ENCODE data around the gene SEMA5B.

DNA sequence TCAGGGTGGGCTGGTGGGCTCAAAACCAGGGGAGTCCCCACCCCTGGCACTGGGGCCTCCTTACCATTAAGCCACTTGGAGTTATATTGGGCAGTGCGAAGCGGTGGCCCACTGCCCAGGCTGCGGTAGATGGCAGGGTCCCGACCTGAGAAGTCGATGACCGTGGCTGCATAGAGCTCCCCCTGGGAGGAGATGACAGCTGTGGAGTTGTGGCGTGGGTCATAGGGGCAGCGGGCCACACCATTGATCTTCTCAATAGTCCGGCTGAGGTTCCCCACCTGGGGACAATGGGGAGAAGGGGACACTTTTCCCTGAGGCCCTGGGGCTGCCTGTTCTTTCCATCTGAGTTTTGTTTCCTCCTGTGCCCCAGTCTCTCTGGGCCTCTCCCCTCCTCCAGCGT, 99.8 kb downstream of the SEMA5B start:
- TF ChIP-seq, protein P1, sequence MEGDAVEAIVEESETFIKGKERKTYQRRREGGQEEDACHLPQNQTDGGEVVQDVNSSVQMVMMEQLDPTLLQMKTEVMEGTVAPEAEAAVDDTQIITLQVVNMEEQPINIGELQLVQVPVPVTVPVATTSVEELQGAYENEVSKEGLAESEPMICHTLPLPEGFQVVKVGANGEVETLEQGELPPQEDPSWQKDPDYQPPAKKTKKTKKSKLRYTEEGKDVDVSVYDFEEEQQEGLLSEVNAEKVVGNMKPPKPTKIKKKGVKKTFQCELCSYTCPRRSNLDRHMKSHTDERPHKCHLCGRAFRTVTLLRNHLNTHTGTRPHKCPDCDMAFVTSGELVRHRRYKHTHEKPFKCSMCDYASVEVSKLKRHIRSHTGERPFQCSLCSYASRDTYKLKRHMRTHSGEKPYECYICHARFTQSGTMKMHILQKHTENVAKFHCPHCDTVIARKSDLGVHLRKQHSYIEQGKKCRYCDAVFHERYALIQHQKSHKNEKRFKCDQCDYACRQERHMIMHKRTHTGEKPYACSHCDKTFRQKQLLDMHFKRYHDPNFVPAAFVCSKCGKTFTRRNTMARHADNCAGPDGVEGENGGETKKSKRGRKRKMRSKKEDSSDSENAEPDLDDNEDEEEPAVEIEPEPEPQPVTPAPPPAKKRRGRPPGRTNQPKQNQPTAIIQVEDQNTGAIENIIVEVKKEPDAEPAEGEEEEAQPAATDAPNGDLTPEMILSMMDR (IDR thresholded peaks at IDR 0.05) = no peak
- no peak for TF ChIP-seq POLR2A (IDR thresholded peaks at IDR 0.05)
